Ovary (tissue), 3 donors: ENCODE measurements around the gene TMCC3.

Source experiments
- CTCF ChIP-seq, 3 donors: fragments of 450-650 bp in 2 of 3; fragments of 200-600 bp in 1 of 3; IDR thresholded peaks; one replicate each; pipeline versions ENCODE4 v1.5.1 to v1.8.0; 2016 to 2022; ENCODE audit warnings: antibody characterized with exemption in 3 of 3, mild to moderate bottlenecking in 1 of 3
- EP300 ChIP-seq: sonication (generic); formaldehyde crosslinking; IDR thresholded peaks from one replicate; pipeline ENCODE4 v1.6.1; 2017; ENCODE audit warnings: antibody characterized with exemption
- POLR2A ChIP-seq: fragments of 450-650 bp; IDR thresholded peaks from one replicate; pipeline ENCODE4 v1.6.1; 2017; ENCODE audit warnings: antibody characterized with exemption, mild to moderate bottlenecking, moderate library complexity
- donor health status: DM: no; HTN: no; CAD: no.

DNA sequence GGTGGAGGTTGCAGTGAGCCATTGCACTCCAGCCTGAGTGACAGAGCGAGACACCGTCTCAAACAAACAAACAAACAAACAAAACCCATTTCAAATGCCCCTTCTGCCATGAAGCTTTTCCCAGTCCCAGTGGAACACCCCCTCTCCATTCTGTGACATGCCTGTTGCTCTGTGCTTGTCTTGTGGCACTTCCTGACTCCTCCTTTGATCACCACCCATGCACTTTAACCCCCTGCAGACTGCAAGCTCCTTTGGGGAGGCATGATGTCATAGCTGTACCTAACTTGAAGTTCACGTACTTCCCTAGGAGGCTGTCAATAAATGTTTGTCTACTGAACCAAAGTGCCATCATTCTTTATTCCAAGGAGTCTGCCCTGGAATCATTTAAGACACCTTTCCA is 64.7 kb downstream of the TMCC3 start:
- TF ChIP-seq CTCF (IDR thresholded peaks at IDR 0.05) (no peak), EP300 (no peak), POLR2A (no peak)
